ENCODE results near the gene ZNF630.
A peak's percentile ranks its signal among the peaks of the same experiment; 100 is the strongest.
"Not testable (repeated sequence)": the region's sequence is repeated elsewhere in the genome, so short reads cannot be mapped to it uniquely, and the experiment has no call there.

Gene ZNF630

DNA sequence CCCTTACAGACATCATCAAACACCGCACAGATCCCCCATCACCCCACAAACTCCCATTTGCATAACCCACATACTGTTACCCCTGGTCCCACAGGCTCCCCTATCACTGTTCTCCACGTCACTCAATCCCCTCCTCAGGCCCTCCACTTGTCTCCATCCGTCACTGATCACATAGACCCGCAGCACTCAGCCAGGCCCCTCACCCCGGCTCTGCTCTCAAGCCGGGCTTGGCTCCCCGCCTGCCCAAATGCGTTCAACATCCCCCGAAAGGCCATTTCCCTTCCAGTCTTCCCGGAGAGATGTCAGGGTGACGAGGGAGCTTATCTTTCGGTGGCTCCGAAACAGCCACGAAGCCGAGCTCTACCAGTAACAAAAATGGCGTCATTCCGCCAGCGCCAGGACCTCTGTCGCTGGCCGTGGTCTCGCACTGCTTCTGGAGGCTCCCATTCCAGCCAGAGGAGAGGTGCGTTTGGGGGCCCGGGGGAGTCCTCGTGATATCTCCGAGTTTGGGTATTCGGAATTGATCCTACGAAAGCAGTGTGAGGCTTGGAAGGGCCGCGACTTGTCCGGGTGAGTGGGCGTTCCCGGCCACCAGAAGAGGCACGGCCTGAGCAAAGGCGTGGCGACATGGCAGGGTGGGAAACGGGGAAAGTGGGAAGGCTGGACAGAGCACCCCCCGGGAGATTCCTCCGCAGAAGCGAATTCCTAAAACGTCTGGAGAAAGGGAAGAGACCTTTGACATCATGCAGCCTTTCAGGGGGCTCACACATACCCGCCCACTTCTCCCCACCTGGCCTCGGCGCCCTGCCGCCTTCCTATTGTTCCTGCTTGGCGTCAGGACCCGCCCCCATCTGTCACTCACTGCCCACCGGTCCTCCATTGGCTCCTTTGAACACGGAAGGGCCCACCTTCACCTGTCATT is at the start of gene ZNF630:
Gene ZNF630 (minus strand): TSS at position 577 of the 922 bp plus-strand sequence. CDS start 4,754 bp downstream, outside the sequence.
- DNase-seq (ENCODE audit: low spot score) = peak; percentile 71

DNA sequence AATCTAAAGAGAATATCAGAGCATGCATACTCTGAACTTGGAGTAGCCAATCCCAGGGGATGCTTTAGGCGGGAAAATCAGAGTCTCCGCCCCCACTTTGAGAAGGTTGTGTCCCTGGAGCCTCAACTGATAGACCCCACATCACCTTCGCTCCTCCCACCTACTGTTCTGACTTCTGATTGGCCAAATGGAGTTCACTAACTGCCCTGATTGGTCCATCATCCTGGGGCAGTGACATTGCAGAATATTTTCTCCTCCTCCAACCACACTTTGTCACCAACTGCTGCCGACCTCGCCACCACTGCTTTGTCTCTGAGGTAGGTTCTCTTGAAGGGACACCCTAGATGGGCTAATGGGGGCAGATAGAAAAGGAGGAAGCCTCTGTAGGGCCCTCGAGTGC is 36.3 kb upstream of the ZNF630 start:
- DNase-seq (ENCODE audit: low spot score) = no peak

- no peak for DNase-seq (ENCODE audit: low spot score)
Measured at GRCh38 chrX:48102874-48103374, 31.5 kb upstream of the ZNF630 start.

DNA sequence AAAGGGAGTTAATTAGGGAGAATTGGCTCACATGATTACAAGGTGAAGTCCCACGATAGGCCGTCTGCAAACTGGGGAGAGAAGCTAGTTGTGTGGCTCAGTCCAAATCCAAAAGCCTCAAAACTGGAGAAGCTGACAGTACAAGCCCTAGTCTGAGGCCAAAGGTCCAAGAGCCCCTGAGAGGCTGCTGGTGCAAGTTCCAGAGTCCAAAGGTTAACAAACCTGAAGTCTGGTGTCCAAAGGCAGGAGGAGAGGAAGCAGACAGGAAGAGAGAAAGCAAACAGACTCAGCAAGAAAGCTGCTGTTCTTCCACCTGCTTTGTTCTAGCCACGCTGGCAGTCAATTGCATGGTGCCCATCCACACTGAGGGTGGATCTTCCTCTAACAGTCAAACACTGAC is 30.0 kb upstream of the ZNF630 start:
- no peak for DNase-seq (ENCODE audit: low spot score)

GRCh38 chrX:48092558-48092957 is 21.1 kb upstream of the ZNF630 start:
- not testable (repeated sequence) for DNase-seq (ENCODE audit: low spot score)

GRCh38 chrX:48090123-48090522 is 18.7 kb upstream of the ZNF630 start:
- DNase-seq (ENCODE audit: low spot score) = no peak

DNA sequence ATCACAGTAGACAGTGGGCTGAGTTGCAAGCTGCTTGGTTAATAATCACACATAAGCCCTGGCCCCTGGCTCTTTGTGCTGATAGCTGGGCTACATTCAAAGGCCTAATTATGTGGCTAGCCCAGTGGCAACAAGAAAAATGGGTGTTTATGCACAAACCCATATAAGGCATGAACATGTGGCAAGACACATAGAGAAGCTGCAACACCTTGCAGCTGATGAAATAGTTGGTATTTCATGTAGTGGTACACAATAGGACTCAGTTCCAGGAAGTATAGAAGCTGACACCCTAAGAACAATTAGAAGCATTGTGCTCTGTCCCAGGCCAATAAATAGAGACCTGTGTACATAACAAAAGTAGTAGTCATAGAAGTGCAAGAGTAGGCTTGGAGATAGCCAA is 14.6 kb upstream of the ZNF630 start:
- peak; percentile 46 for DNase-seq (ENCODE audit: low spot score)

DNA sequence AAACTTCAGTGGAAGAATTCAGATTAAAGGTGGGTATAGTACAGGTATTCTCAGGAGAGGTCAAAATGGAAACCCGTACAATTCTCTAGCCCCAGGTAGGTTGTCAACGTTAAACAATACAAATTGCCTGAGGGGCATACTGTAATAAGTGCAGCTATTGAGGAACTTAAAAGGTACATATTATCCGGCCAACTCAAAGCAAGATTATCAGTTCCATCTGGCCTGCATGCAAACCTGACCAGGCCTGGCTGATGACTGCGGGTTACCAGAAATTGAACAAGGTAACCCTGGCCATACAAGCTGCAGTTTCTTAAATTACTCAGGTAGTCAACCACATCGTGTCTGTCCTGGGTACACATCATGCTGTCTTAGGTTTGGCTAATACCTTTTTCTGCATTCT is 12.3 kb upstream of the ZNF630 start:
- no peak for DNase-seq (ENCODE audit: low spot score)

GRCh38 chrX:48083212-48083611 is 11.8 kb upstream of the ZNF630 start:
- peak; percentile 55 for DNase-seq (ENCODE audit: low spot score)

DNA sequence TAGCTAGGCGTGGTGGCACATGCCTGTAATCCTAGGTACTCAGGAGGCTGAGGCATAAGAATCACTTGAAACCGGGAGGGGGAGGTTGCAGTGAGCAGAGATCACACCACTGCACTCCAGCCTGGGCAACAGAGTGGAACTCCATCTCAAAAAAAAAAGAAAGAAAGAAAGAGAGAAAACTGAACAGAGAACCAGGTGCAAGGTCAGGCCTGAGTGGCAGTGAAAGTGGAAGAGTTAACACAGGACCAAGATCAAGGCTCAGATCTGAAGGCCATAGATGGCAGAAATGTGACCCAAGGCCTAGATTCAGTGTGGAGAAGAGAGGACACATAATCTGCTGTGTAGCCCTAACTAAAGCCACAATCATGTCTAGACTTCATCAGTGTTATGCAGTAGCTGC is 4.9 kb upstream of the ZNF630 start:
- no peak for DNase-seq (ENCODE audit: low spot score)

- DNase-seq (ENCODE audit: low spot score) = no peak
Measured at GRCh38 chrX:48071986-48072605, 656 bp upstream of the ZNF630 start.

GRCh38 chrX:48068096-48068887 is 3.1 kb downstream of the ZNF630 start:
- DNase-seq (ENCODE audit: low spot score) = no peak

GRCh38 chrX:48064261-48064660 is 7.2 kb downstream of the ZNF630 start:
- DNase-seq (ENCODE audit: low spot score) = no peak

DNA sequence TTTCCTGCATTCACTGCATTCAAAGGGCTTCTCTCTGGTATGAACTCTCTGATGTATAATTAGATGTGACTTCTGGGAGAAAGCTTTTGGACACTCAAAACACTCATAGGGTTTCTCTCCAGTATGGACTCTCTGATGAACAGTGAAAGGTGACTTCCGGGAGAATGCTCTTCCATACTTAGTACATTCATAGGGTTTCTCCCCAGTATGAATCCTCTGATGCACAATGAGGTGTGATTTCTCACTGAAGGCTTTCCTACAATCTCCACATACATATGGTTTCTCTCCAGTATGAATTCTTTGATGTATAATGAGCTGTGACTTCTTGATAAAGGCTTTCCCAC is 12.2 kb downstream of the ZNF630 start:
- no peak for DNase-seq (ENCODE audit: low spot score)

GRCh38 chrX:48058621-48059295 is 12.7 kb downstream of the ZNF630 start:
- no peak for DNase-seq (ENCODE audit: low spot score)

DNA sequence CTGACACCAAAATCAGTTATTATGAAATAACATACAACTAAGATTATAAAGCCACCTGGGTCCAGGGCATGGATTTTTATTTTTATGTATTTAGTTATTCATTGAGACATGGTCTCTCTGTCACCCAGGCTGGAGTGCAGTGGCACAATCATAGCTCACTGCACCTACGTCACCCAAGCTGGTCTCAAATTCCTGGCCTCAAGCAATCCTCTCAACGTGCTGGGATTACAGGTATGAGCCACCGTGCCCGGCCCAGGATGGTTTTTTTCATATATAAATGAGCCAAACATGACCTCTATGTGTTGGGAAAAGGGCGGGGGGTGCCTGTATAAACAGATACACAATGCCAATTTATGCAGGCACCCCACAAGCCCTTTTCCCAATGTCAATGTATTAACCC is 24.6 kb downstream of the ZNF630 start:
- no peak for DNase-seq (ENCODE audit: low spot score)

GRCh38 chrX:48045410-48046311 is 25.8 kb downstream of the ZNF630 start:
- DNase-seq (ENCODE audit: low spot score) = peak; percentile 62

GRCh38 chrX:48043056-48043455 is 28.4 kb downstream of the ZNF630 start:
- no peak for DNase-seq (ENCODE audit: low spot score)

- no peak for DNase-seq (ENCODE audit: low spot score)
Measured at GRCh38 chrX:48035891-48036290, 35.5 kb downstream of the ZNF630 start.

DNA sequence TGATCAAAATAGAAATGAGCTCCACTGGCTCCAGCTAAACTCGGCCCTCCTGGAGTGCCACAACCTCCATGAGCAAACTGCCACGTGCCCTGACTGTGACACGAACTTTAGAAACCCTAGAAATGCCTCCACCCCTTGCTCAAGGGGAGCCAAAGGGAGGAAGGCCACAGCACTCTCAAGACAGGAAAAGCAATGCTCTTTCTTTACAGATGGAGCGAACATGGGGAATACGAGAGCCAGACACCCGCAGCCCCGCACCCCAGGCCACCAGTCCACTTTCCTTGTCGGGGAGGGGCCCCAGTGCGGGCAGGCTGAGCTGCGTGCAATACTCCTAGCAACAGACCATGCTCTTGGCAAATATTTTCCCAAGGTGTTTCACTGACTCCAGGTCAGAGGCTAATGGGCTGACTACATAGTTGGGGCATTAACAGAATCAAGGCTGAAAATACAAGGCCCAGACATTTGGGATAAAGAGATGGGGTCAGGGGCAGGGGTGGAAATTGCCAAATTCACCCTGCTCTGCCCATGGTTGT is 40.7 kb downstream of the ZNF630 start:
- not testable (repeated sequence) for DNase-seq (ENCODE audit: low spot score)

DNA sequence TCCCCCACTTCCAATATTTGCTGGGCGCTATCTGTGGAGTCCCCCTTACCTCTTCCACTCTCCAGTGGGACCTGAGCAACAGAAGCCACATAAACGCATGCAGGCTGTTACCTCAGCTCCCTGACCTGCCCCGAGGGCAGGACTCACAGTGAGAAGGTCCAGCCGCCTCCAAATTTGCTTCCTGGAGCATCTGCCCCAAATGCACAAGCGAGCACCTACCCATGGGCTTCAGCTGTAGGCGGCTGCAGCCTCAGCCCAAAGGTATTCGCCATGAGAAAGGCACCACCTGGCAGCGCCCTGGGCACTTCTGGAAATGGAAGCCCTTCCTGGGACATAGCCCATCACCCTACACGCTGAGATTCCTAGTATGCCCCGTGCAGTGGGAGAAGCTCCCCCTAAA is 41.2 kb downstream of the ZNF630 start:
- no peak for DNase-seq (ENCODE audit: low spot score)

All from kidney tubule cell (primary cell).